Esophagus muscularis mucosa (tissue), 3 donors: ENCODE results near the gene FNIP1.

Experiments used
- POLR2A ChIP-seq: fragments of 450-650 bp; IDR thresholded peaks from one replicate; pipeline ENCODE4 v1.6.1; 2017; ENCODE audit warnings: antibody characterized with exemption, moderate library complexity, mild to moderate bottlenecking, low read depth
- POLR2AphosphoS5 ChIP-seq, 2 donors: sonication (generic); formaldehyde crosslinking; IDR thresholded peaks; one replicate each; pipeline ENCODE4 v1.6.1; 2017; ENCODE audit warnings: antibody characterized with exemption in 2 of 2
- TF ChIP-seq, protein P1 (sequence below), 3 experiments: fragments of 200-600 bp in 2 of 3; fragments of 450-650 bp in 1 of 3; sonication (generic) in 2 of 3; IDR thresholded peaks; one replicate each; pipeline ENCODE4 v1.5.1; 2017 to 2019; ENCODE audit warnings: antibody characterized with exemption in 3 of 3, mild to moderate bottlenecking in 2 of 3, moderate library complexity in 1 of 3

DNA sequence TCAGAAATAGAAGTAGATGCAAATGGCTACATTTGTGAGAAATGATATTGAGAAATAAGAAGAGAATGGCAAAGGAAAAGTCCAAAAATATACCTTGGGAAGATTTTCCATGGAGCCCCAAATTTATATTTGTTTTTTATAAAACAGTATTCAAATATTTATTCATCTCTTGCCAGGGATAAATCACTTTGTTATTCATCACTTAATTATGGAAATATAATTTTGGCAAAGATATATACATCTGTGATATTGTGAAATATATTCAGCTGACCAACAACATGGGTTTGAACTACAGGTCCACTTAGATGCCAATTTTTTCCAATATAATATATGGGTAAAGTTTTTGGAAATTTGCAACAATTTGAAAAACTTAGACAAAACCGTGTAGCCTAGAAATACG is 142.0 kb downstream of the FNIP1 start:
- TF ChIP-seq, protein P1, sequence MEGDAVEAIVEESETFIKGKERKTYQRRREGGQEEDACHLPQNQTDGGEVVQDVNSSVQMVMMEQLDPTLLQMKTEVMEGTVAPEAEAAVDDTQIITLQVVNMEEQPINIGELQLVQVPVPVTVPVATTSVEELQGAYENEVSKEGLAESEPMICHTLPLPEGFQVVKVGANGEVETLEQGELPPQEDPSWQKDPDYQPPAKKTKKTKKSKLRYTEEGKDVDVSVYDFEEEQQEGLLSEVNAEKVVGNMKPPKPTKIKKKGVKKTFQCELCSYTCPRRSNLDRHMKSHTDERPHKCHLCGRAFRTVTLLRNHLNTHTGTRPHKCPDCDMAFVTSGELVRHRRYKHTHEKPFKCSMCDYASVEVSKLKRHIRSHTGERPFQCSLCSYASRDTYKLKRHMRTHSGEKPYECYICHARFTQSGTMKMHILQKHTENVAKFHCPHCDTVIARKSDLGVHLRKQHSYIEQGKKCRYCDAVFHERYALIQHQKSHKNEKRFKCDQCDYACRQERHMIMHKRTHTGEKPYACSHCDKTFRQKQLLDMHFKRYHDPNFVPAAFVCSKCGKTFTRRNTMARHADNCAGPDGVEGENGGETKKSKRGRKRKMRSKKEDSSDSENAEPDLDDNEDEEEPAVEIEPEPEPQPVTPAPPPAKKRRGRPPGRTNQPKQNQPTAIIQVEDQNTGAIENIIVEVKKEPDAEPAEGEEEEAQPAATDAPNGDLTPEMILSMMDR (IDR thresholded peaks at IDR 0.05) = no peak
- TF ChIP-seq POLR2AphosphoS5 (IDR thresholded peaks at IDR 0.05) (no peak), POLR2A (no peak)
